Measurements from ENCODE around the gene NEK6.

Gene NEK6

GRCh38 chr9:124260769-124261603, 3.2 kb downstream of the NEK6 start:
- DNase-seq (ENCODE audit: low read depth in 3 of 3, low spot score in 1 of 3), result no peak

- DNase-seq (ENCODE audit: low read depth in 3 of 3, low spot score in 1 of 3), result no peak
Measured at GRCh38 chr9:124261736-124262648, 4.2 kb downstream of the NEK6 start.

GRCh38 chr9:124262649-124262972, 4.9 kb downstream of the NEK6 start:
- DNase-seq (ENCODE audit: low read depth in 3 of 3, low spot score in 1 of 3), result no peak

GRCh38 chr9:124263213-124263612, 5.5 kb downstream of the NEK6 start:
- no peak for DNase-seq (ENCODE audit: low read depth in 3 of 3, low spot score in 1 of 3)

- no peak for DNase-seq (ENCODE audit: low read depth in 3 of 3, low spot score in 1 of 3)
Measured at GRCh38 chr9:124263800-124264426, 6.2 kb downstream of the NEK6 start.

GRCh38 chr9:124264823-124265233, 7.1 kb downstream of the NEK6 start:
- no peak for DNase-seq (ENCODE audit: low read depth in 3 of 3, low spot score in 1 of 3)

GRCh38 chr9:124265551-124265950, 7.8 kb downstream of the NEK6 start:
- no peak for DNase-seq (ENCODE audit: low read depth in 3 of 3, low spot score in 1 of 3)

GRCh38 chr9:124266139-124266825, 8.5 kb downstream of the NEK6 start:
- DNase-seq (ENCODE audit: low read depth in 3 of 3, low spot score in 1 of 3), result no peak

- no peak for DNase-seq (ENCODE audit: low read depth in 3 of 3, low spot score in 1 of 3)
Measured at GRCh38 chr9:124266826-124267201, 9.1 kb downstream of the NEK6 start.

GRCh38 chr9:124267271-124267807, 9.6 kb downstream of the NEK6 start:
- no peak for DNase-seq (ENCODE audit: low read depth in 3 of 3, low spot score in 1 of 3)

- no peak for DNase-seq (ENCODE audit: low read depth in 3 of 3, low spot score in 1 of 3)
Measured at GRCh38 chr9:124268248-124268647, 10.5 kb downstream of the NEK6 start.

GRCh38 chr9:124268661-124269060, 10.9 kb downstream of the NEK6 start:
- no peak for DNase-seq (ENCODE audit: low read depth in 3 of 3, low spot score in 1 of 3)

- no peak for DNase-seq (ENCODE audit: low read depth in 3 of 3, low spot score in 1 of 3)
Measured at GRCh38 chr9:124269556-124269955, 11.8 kb downstream of the NEK6 start.

GRCh38 chr9:124270504-124271335, 13.0 kb downstream of the NEK6 start:
- DNase-seq (ENCODE audit: low read depth in 3 of 3, low spot score in 1 of 3), result no peak

- no peak for DNase-seq (ENCODE audit: low read depth in 3 of 3, low spot score in 1 of 3)
Measured at GRCh38 chr9:124271660-124272059, 13.9 kb downstream of the NEK6 start.

GRCh38 chr9:124272118-124272517, 14.4 kb downstream of the NEK6 start:
- no peak for DNase-seq (ENCODE audit: low read depth in 3 of 3, low spot score in 1 of 3)

- no peak for DNase-seq (ENCODE audit: low read depth in 3 of 3, low spot score in 1 of 3)
Measured at GRCh38 chr9:124272979-124273378, 15.2 kb downstream of the NEK6 start.

GRCh38 chr9:124273427-124274160, 15.8 kb downstream of the NEK6 start:
- DNase-seq (ENCODE audit: low read depth in 3 of 3, low spot score in 1 of 3), result no peak

- DNase-seq (ENCODE audit: low read depth in 3 of 3, low spot score in 1 of 3), result no peak
Measured at GRCh38 chr9:124274226-124274625, 16.5 kb downstream of the NEK6 start.

Data from stimulated activated CD4-positive, alpha-beta T cell treated with anti-CD3 and anti-CD28 coated beads, TNF-alpha, amount 100 ng/mL, for 1 hour (primary cell).